ENCODE data around the gene RNF212. TPM values are rescaled to one million over a fixed set of nuclear protein-coding genes. Genes with fewer than 3 reads are reported as not detected.

The RNF212 gene
- total and polyA plus RNA-seq, 10 of the 15 experiments (the other 5 are each of a cell fraction or from before 2014, with no cell fraction given), result not detected

GRCh38 chr4:1151541-1151940 is 38.2 kb upstream of the RNF212 start:
- FAIRE-seq, result no peak
- RAD21 ChIA-PET (ENCODE audit: unreplicated experiment), result no interaction called here
- in situ Hi-C loops (cut with MboI), result no loop called here
- Histone ChIP-seq H3K9me3 (replicated peaks; ENCODE audit: control insufficient read depth, insufficient read depth, low read length) (peaks cover 7% of the 10 kb centered on the region), H3K4me2 (ENCODE audit: control insufficient read depth, insufficient read depth) (no peak overlapping the region), H3K27me3 (replicated peaks in 1 of 2; ENCODE audit: control insufficient read depth in 2 of 2, insufficient read depth in 2 of 2, low read length in 1 of 2) (peaks cover 0 to 2% of the 10 kb centered on the region in 2 experiments; a peak in 2 of 4 replicates), H3K27ac (ENCODE audit: control insufficient read depth, insufficient read depth) (no peak overlapping the region), H4K20me1 (ENCODE audit: control insufficient read depth, insufficient read depth) (no peaks in the 10 kb centered on the region), H3K36me3 (ENCODE audit: control insufficient read depth in 2 of 2, insufficient read depth in 2 of 2, low read length in 1 of 2) (no peaks in the 10 kb centered on the region), H3K9ac (ENCODE audit: control insufficient read depth, insufficient read depth, low read length) (no peak overlapping the region), H3K4me1 (ENCODE audit: control insufficient read depth, insufficient read depth, low read length) (peaks cover 6% of the 10 kb centered on the region), H3K4me3 (no peak overlapping the region), H3K79me2 (ENCODE audit: control insufficient read depth, insufficient read depth, low read length) (no peaks in the 10 kb centered on the region), H2AFZ (ENCODE audit: control insufficient read depth, low read depth, low read length) (no peak overlapping the region)
- DNase-seq (ENCODE audit: low read depth, low spot score), result no peak
- 39% methylated on average over 6 of the region's 6 CpGs for WGBS (ENCODE audit: insufficient coverage, insufficient replicate concordance, low lambda C conversion rate, missing lambda C conversion rate)
- CTCF ChIA-PET, result no interaction called here
- intact Hi-C loops (cut with micrococcal nuclease; ENCODE audit: unreplicated experiment), result no loop called here
- BruUV-seq (replicated peaks), result no TSS peak
- SMC1A ChIA-PET (ENCODE audit: uncharacterized antibody, unreplicated experiment), result no interaction called here
- TF ChIP-seq ATF2 (IDR thresholded peaks at IDR 0.05; ENCODE audit: low read length), result no peak
- no peak for TF ChIP-seq BRCA1 (IDR thresholded peaks at IDR 0.05; ENCODE audit: low read depth, low read length)
- no peak for TF ChIP-seq CHD1 (IDR thresholded peaks at IDR 0.05; ENCODE audit: low read depth, low read length)
- TF ChIP-seq, protein P1, sequence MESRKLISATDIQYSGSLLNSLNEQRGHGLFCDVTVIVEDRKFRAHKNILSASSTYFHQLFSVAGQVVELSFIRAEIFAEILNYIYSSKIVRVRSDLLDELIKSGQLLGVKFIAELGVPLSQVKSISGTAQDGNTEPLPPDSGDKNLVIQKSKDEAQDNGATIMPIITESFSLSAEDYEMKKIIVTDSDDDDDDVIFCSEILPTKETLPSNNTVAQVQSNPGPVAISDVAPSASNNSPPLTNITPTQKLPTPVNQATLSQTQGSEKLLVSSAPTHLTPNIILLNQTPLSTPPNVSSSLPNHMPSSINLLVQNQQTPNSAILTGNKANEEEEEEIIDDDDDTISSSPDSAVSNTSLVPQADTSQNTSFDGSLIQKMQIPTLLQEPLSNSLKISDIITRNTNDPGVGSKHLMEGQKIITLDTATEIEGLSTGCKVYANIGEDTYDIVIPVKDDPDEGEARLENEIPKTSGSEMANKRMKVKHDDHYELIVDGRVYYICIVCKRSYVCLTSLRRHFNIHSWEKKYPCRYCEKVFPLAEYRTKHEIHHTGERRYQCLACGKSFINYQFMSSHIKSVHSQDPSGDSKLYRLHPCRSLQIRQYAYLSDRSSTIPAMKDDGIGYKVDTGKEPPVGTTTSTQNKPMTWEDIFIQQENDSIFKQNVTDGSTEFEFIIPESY (IDR thresholded peaks at IDR 0.05), result no peak
- TF ChIP-seq TCF7 (IDR thresholded peaks at IDR 0.05; ENCODE audit: borderline replicate concordance), result no peak
- no peak for TF ChIP-seq GABPA (IDR thresholded peaks at IDR 0.05; ENCODE audit: low read depth)
- no peak for TF ChIP-seq BCL11A (IDR thresholded peaks at IDR 0.05; ENCODE audit: low read depth, low read length)
- POLR2A ChIA-PET, result no interaction called here
- ATAC-seq, result no peak

Measured in GM12878 (cell line).